CD4-positive, alpha-beta T cell (primary cell): ENCODE results near the gene PARD3B. TPM values are rescaled to one million over a fixed set of nuclear protein-coding genes. Genes with fewer than 3 reads are reported as not detected.

Source experiments
- ATAC-seq: fragments of 200-7000 bp; cut with Tn5 transposase; one replicate; pipeline ENCODE4 v1.10.0; 2022; ENCODE audit warnings: mild to moderate bottlenecking; ENCODE audit not compliant: poor library complexity
- CTCF ChIA-PET: fragments of 350-600 bp; sonication (Branson Sonifier 250); formaldehyde crosslinking; loops from one replicate; lab custom pipeline; 2021; ENCODE audit warnings: antibody characterized with exemption, inconsistent platforms; lab: Charles Lee
- POLR2A ChIA-PET: fragments of 350-600 bp; sonication (Branson Sonifier 250); formaldehyde crosslinking; loops from one replicate; lab custom pipeline; 2021; ENCODE audit warnings: antibody characterized with exemption, inconsistent platforms; lab: Charles Lee
- DNase-seq, 14 experiments: peaks; one replicate each; pipeline ENCODE4 v3.0.0-alpha.2; 2013 to 2020; ENCODE audit warnings: mixed read lengths in 2 of 14
- H3K27ac ChIP-seq, 2 donors: one replicate each; pipeline versions ENCODE4 v1.5.1 to v1.7.0; 2013; ENCODE audit warnings: low read length in 2 of 2, low read depth in 1 of 2, mild to moderate bottlenecking in 1 of 2
- H3K27me3 ChIP-seq, 2 experiments: 1 replicate in 1 of 2; 2 replicates in 1 of 2; pipeline versions ENCODE4 v1.6.1 to v1.7.0; 2013; ENCODE audit warnings: low read length in 2 of 2, control low read depth in 1 of 2, mild to moderate bottlenecking in 1 of 2, moderate library complexity in 1 of 2; ENCODE audit not compliant: insufficient read depth in 2 of 2, control insufficient read depth in 1 of 2
- H3K36me3 ChIP-seq: one replicate; pipeline ENCODE4 v1.6.1; 2013; ENCODE audit warnings: low read length, control low read depth; ENCODE audit not compliant: insufficient read depth
- H3K4me1 ChIP-seq: one replicate; pipeline ENCODE4 v1.6.1; 2013; ENCODE audit warnings: low read length, control low read depth; ENCODE audit not compliant: insufficient read depth
- H3K4me3 ChIP-seq: one replicate; pipeline ENCODE4 v1.5.1; 2013; ENCODE audit warnings: mild to moderate bottlenecking, low read length, moderate library complexity
- H3K9me3 ChIP-seq, 2 experiments: 1 replicate in 1 of 2; 2 replicates in 1 of 2; pipeline versions ENCODE4 v1.6.1 to v1.7.0; 2013; ENCODE audit warnings: low read length in 2 of 2, mild to moderate bottlenecking in 2 of 2, control low read depth in 1 of 2, moderate library complexity in 1 of 2; ENCODE audit not compliant: control insufficient read depth in 1 of 2, insufficient read depth in 1 of 2
- H3K27ac Mint-ChIP-seq: one replicate; pipeline ENCODE4 v1.8.0; 2020; ENCODE audit warnings: mixed read lengths
- H3K27me3 Mint-ChIP-seq: one replicate; pipeline ENCODE4 v1.8.0; 2021; ENCODE audit warnings: mixed read lengths
- H3K36me3 Mint-ChIP-seq: one replicate; pipeline ENCODE4 v1.8.0; 2021; ENCODE audit warnings: low read depth, mixed read lengths
- H3K4me1 Mint-ChIP-seq: one replicate; pipeline ENCODE4 v1.8.0; 2021; ENCODE audit warnings: low read depth, mixed read lengths
- H3K4me3 Mint-ChIP-seq: one replicate; pipeline ENCODE4 v1.8.0; 2020; ENCODE audit warnings: mild to moderate bottlenecking, mixed read lengths
- H3K9me3 Mint-ChIP-seq: one replicate; pipeline ENCODE4 v1.8.0; 2020; ENCODE audit warnings: mixed read lengths
- intact Hi-C, 2 experiments: fragments of 100-400 bp; cut with DNase I in 1 of 2; cut with micrococcal nuclease in 1 of 2; formaldehyde crosslinking; loops; one replicate each; pipeline versions ENCODE4 v1.15.1 to v1.9.0; 2023 to 2025; cut with DNase I, micrococcal nuclease
- total RNA-seq, 174 experiments: library from RNA in 2 of 174; stranded (reverse) in 2 of 174; gene quantifications; one replicate each; pipeline ENCODE4 v1.2.3 and lab custom pipeline; 2021 to 2026
- TF ChIP-seq, protein P1 (sequence below): fragments of 200-600 bp; IDR thresholded peaks from one replicate; pipeline ENCODE4 v1.8.0; 2022; ENCODE audit warnings: antibody characterized with exemption, mild to moderate bottlenecking

PARD3B gene
- total RNA-seq, 2 experiments from 2014 or later = 0.87 to 1.9 TPM

DNA sequence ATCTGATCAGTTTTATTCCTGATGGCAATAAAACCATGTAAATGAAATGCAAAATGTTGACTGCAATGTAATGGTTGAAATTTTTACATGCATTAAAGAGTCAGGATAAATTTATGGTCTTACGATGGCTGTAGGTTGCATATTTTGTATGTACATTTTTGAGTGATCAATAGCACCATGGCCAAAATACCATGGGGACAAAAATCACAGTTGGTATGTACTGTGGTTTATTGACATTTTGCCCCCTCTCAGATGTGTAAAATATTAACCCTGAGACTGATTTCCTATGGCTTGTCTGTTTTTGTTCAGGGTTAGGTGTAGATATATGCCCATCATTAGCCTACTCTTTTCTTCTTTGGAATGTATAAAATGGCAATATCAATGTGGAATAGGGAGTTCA lies 138.1 kb downstream of the PARD3B start:
- DNase-seq = no peak
- Mint-ChIP-seq H3K27me3 (no peaks in the 10 kb centered on the region), H3K27ac (no peak overlapping the region), H3K36me3 (no peaks in the 10 kb centered on the region), H3K9me3 (no peaks in the 10 kb centered on the region), H3K4me3 (no peak overlapping the region), H3K4me1 (no peaks in the 10 kb centered on the region)
- intact Hi-C loops = no loop called here
- ChIA-PET POLR2A (no interaction called here), CTCF (no interaction called here)
- ATAC-seq = no peak
- Histone ChIP-seq H3K27me3 (peaks cover 0 to 9% of the 10 kb centered on the region in 2 experiments), H3K4me1 (no peaks in the 10 kb centered on the region), H3K9me3 (no peaks in the 10 kb centered on the region), H3K27ac (no peak overlapping the region), H3K36me3 (no peaks in the 10 kb centered on the region), H3K4me3 (no peak overlapping the region)
- TF ChIP-seq, protein P1, sequence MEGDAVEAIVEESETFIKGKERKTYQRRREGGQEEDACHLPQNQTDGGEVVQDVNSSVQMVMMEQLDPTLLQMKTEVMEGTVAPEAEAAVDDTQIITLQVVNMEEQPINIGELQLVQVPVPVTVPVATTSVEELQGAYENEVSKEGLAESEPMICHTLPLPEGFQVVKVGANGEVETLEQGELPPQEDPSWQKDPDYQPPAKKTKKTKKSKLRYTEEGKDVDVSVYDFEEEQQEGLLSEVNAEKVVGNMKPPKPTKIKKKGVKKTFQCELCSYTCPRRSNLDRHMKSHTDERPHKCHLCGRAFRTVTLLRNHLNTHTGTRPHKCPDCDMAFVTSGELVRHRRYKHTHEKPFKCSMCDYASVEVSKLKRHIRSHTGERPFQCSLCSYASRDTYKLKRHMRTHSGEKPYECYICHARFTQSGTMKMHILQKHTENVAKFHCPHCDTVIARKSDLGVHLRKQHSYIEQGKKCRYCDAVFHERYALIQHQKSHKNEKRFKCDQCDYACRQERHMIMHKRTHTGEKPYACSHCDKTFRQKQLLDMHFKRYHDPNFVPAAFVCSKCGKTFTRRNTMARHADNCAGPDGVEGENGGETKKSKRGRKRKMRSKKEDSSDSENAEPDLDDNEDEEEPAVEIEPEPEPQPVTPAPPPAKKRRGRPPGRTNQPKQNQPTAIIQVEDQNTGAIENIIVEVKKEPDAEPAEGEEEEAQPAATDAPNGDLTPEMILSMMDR = no peak

DNA sequence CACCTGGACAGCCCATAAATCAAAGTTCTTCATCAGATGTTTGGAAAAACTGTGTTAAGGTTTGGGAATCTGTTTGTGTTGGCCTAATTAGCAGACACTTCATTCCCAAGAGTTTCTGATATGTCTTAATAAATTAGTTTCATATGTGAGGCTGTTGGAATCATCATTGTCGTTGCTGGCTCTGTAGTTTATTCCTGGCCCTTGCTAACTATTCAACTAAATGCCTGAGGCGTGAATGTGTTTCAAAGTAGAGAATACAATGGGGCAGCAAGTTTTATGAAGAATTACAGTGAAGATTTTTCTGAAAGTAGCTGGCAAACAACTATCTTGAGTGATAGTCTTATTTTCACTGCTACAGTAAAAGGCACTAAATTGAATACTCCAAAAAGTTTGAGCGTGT lies 141.1 kb downstream of the PARD3B start:
- Histone ChIP-seq H3K9me3 (no peaks in the 10 kb centered on the region), H3K36me3 (no peaks in the 10 kb centered on the region), H3K4me1 (no peaks in the 10 kb centered on the region), H3K27me3 (peaks cover 0 to 9% of the 10 kb centered on the region in 2 experiments), H3K4me3 (no peak overlapping the region), H3K27ac (no peak overlapping the region)
- Mint-ChIP-seq H3K4me3 (no peak overlapping the region), H3K27me3 (no peaks in the 10 kb centered on the region), H3K36me3 (no peaks in the 10 kb centered on the region), H3K9me3 (no peaks in the 10 kb centered on the region), H3K4me1 (no peaks in the 10 kb centered on the region), H3K27ac (no peak overlapping the region)
- CTCF ChIA-PET = no interaction called here
- POLR2A ChIA-PET = no interaction called here
- DNase-seq = no peak
- TF ChIP-seq, protein P1 = no peak
- intact Hi-C loops = no loop called here
- no peak for ATAC-seq

GRCh38 chr2:204687776-204688175 lies 142.5 kb downstream of the PARD3B start:
- ATAC-seq = no peak

More at GRCh38 chr2:204687776-204688175, 142.5 kb downstream of the PARD3B start:
- H3K9me3 Mint-ChIP-seq = no peaks in the 10 kb centered on the region
- H3K27me3 Mint-ChIP-seq = no peaks in the 10 kb centered on the region
- H3K4me1 Mint-ChIP-seq = peaks cover 9% of the 10 kb centered on the region
- no peak overlapping the region for H3K4me3 ChIP-seq
- ChIA-PET CTCF (no interaction called here), POLR2A (interaction anchor here (0.7 to 1.0 kb wide), 2 partner anchors 17 to 44 kb away, joined by 3 read pairs; no protein-coding TSS in a partner anchor)
- no peaks in the 10 kb centered on the region for H3K4me1 ChIP-seq
- no peak overlapping the region for H3K27ac ChIP-seq
- no peak overlapping the region for H3K4me3 Mint-ChIP-seq
- no peak for DNase-seq
- intact Hi-C loops = no loop called here
- no peaks in the 10 kb centered on the region for H3K36me3 ChIP-seq
- TF ChIP-seq, protein P1 = no peak
- no peaks in the 10 kb centered on the region for H3K9me3 ChIP-seq
- no peak overlapping the region for H3K27ac Mint-ChIP-seq
- peaks cover 0 to 4% of the 10 kb centered on the region in 2 experiments for H3K27me3 ChIP-seq
- H3K36me3 Mint-ChIP-seq = no peaks in the 10 kb centered on the region
